Suprapubic skin (tissue), 4 donors: Measurements from ENCODE around the gene MRFAP1L1. TPM values are rescaled to one million over a fixed set of nuclear protein-coding genes. Genes with fewer than 3 reads are reported as not detected.
A peak's percentile ranks its signal among the peaks of the same experiment; 100 is the strongest.

Experiments used
- DNase-seq, 2 donors: peaks; one replicate each; pipeline ENCODE4 v3.0.0-alpha.2; 2019; ENCODE audit warnings: low spot score in 2 of 2
- H3K27ac ChIP-seq: fragments of 200-600 bp; sonication (generic); one replicate; pipeline ENCODE4 v1.5.1; 2019
- H3K27me3 ChIP-seq: fragments of 200-600 bp; sonication (generic); one replicate; pipeline ENCODE4 v1.5.1; 2019
- H3K36me3 ChIP-seq: fragments of 200-600 bp; sonication (generic); one replicate; pipeline ENCODE4 v1.5.1; 2019
- H3K4me1 ChIP-seq: fragments of 200-600 bp; sonication (generic); one replicate; pipeline ENCODE4 v1.5.1; 2019
- H3K4me3 ChIP-seq: fragments of 200-600 bp; sonication (generic); one replicate; pipeline ENCODE4 v1.5.1; 2019; ENCODE audit warnings: mild to moderate bottlenecking
- H3K9me3 ChIP-seq: fragments of 200-600 bp; sonication (generic); one replicate; pipeline ENCODE4 v1.5.1; 2019
- CTCF ChIP-seq, 2 donors: fragments of 200-600 bp in 1 of 2; fragments of 450-650 bp in 1 of 2; sonication (generic) in 1 of 2; IDR thresholded peaks; one replicate each; pipeline ENCODE4 v1.5.1; 2016 to 2019; ENCODE audit warnings: antibody characterized with exemption in 2 of 2, mild to moderate bottlenecking in 1 of 2, moderate library complexity in 1 of 2
- EP300 ChIP-seq: sonication (generic); formaldehyde crosslinking; IDR thresholded peaks from one replicate; pipeline ENCODE4 v1.6.1; 2017; ENCODE audit warnings: antibody characterized with exemption
- POLR2A ChIP-seq, 2 donors: fragments of 450-650 bp; IDR thresholded peaks; one replicate each; pipeline ENCODE4 v1.6.1; 2017; ENCODE audit warnings: antibody characterized with exemption in 2 of 2, mild to moderate bottlenecking in 2 of 2, moderate library complexity in 2 of 2
- POLR2AphosphoS5 ChIP-seq, 3 donors: sonication (generic); formaldehyde crosslinking; IDR thresholded peaks; one replicate each; pipeline ENCODE4 v1.6.1; 2017; ENCODE audit warnings: antibody characterized with exemption in 3 of 3
- WGBS: methylation state at CpG from one replicate; pipeline ENCODE4 v1.1.5; 2018; 5-methylcytosine and 5-hydroxymethylcytosine counted together
- total RNA-seq, 4 donors: library from RNA; depleted of rRNA; stranded (reverse); fragments of >200 nt; gene quantifications; one replicate each; pipeline ENCODE4 v1.1.0, GENCODE V29; 2016

The MRFAP1L1 gene
- total RNA-seq, 4 donors from 2014 or later: 40.6 to 63.4 (median 53.4) TPM

- DNase-seq: no peak
- no peaks in the 10 kb centered on the region for H3K27me3 ChIP-seq
- peak overlapping the region; percentile 57 for H3K4me3 ChIP-seq
- peaks cover 27% of the 10 kb centered on the region for H3K4me1 ChIP-seq
- TF ChIP-seq EP300 (no peak), CTCF (IDR thresholded peaks at IDR 0.05) (no peak), POLR2AphosphoS5 (IDR thresholded peaks at IDR 0.05) (no peak), POLR2A (IDR thresholded peaks at IDR 0.05) (no peak)
- H3K9me3 ChIP-seq: no peaks in the 10 kb centered on the region
- H3K36me3 ChIP-seq: no peaks in the 10 kb centered on the region
- H3K27ac ChIP-seq: peak overlapping the region; percentile 87
- WGBS: 24% methylated on average over 7 of the region's 7 CpGs
These were observed 7.4 kb upstream of the MRFAP1L1 start for GRCh38 chr4:6716958-6717655.

- H3K9me3 ChIP-seq: no peaks in the 10 kb centered on the region
- H3K36me3 ChIP-seq: no peaks in the 10 kb centered on the region
- H3K27me3 ChIP-seq: no peaks in the 10 kb centered on the region
- H3K4me3 ChIP-seq: peak within 1 kb of the TSS; percentile 57
- peaks cover 27% of the 10 kb centered on the region for H3K4me1 ChIP-seq
- peak in 1 of 2 donors; percentile 71 for TF ChIP-seq POLR2A (IDR thresholded peaks at IDR 0.05)
- no peak for TF ChIP-seq CTCF (IDR thresholded peaks at IDR 0.05)
- peak; percentile 84 to 92 (median 86) for TF ChIP-seq POLR2AphosphoS5 (IDR thresholded peaks at IDR 0.05)
- TF ChIP-seq EP300: no peak
- 0% methylated on average over 61 of the region's 109 CpGs for WGBS
- peak in 1 of 2 donors; percentile 86 for DNase-seq
- H3K27ac ChIP-seq: peak within 1 kb of the TSS; percentile 87
These were observed 6.6 kb upstream of the MRFAP1L1 start, which contains the start of gene BLOC1S4 for GRCh38 chr4:6716018-6716911. Gene BLOC1S4 (plus strand): TSS chr4:6716174. CDS start chr4:6716210, 36 bp downstream.

- Histone ChIP-seq H3K36me3 (no peaks in the 10 kb centered on the region), H3K4me3 (peak overlapping the region; percentile 57), H3K4me1 (peaks cover 27% of the 10 kb centered on the region), H3K9me3 (no peaks in the 10 kb centered on the region), H3K27me3 (no peaks in the 10 kb centered on the region), H3K27ac (peak overlapping the region; percentile 87)
- 6% methylated on average over 9 of the region's 9 CpGs for WGBS
- no peak for TF ChIP-seq POLR2A (IDR thresholded peaks at IDR 0.05)
- TF ChIP-seq POLR2AphosphoS5 (IDR thresholded peaks at IDR 0.05): no peak
- TF ChIP-seq CTCF (IDR thresholded peaks at IDR 0.05): no peak
- no peak for TF ChIP-seq EP300
- DNase-seq: no peak
These were observed 6.0 kb upstream of the MRFAP1L1 start for GRCh38 chr4:6715704-6716017.

DNA sequence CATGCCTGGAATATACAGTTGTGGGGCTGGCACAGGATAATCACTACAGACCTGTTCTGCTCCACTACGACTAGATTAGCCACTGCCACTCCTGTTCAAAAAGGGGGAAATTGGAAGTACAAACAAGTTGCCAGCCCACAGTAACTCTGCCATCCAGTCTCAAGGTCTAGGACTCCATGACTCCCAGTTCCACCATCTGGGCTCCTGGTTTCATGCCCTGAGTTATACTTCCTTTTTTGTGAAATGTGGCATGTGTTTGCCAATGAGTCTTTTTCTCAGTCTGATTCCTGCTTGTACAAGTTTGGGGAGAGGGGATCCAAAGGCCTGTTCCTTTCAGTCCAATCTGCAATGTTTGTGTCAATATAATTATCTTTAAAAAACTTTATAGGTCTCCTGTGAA is 5.3 kb upstream of the MRFAP1L1 start:
- Histone ChIP-seq H3K4me3 (no peak overlapping the region), H3K27ac (no peak overlapping the region), H3K36me3 (no peaks in the 10 kb centered on the region), H3K27me3 (no peaks in the 10 kb centered on the region), H3K9me3 (no peaks in the 10 kb centered on the region), H3K4me1 (peaks cover 26% of the 10 kb centered on the region)
- WGBS: 62% methylated on average over 1 of the region's 1 CpG
- DNase-seq: no peak
- TF ChIP-seq EP300: no peak
- no peak for TF ChIP-seq CTCF (IDR thresholded peaks at IDR 0.05)

GRCh38 chr4:6710996-6711395 is 1.3 kb upstream of the MRFAP1L1 start:
- no peaks in the 10 kb centered on the region for H3K36me3 ChIP-seq
- H3K27me3 ChIP-seq: no peaks in the 10 kb centered on the region
- WGBS: 78% methylated on average over 2 of the region's 2 CpGs
- H3K27ac ChIP-seq: no peak overlapping the region
- no peaks in the 10 kb centered on the region for H3K9me3 ChIP-seq
- no peak for DNase-seq
- peaks cover 39% of the 10 kb centered on the region for H3K4me1 ChIP-seq
- no peak for TF ChIP-seq CTCF (IDR thresholded peaks at IDR 0.05)
- TF ChIP-seq POLR2AphosphoS5 (IDR thresholded peaks at IDR 0.05): no peak
- no peak for TF ChIP-seq EP300
- TF ChIP-seq POLR2A (IDR thresholded peaks at IDR 0.05): no peak
- no peak overlapping the region for H3K4me3 ChIP-seq
